H9 (cell line): ENCODE data around the gene NLGN3. TPM values are rescaled to one million over a fixed set of nuclear protein-coding genes. Genes with fewer than 3 reads are reported as not detected.

ENCODE experiments used
- DNase-seq: peaks from one replicate; pipeline ENCODE4 v3.0.0-alpha.2; 2017
- H2AFZ ChIP-seq: one replicate; pipeline ENCODE4 v1.6.1; 2013; ENCODE audit warnings: mild to moderate bottlenecking, low read length, control low read depth, moderate library complexity
- H2AK5ac ChIP-seq: 2 replicates; pipeline ENCODE4 v1.6.1; 2013; ENCODE audit warnings: low read length, control low read depth, mixed read lengths; ENCODE audit not compliant: insufficient read length
- H2BK120ac ChIP-seq: one replicate; pipeline ENCODE4 v1.6.1; 2013; ENCODE audit warnings: low read depth, mild to moderate bottlenecking, low read length, control low read depth, inconsistent platforms; ENCODE audit not compliant: poor library complexity, severe bottlenecking
- H2BK12ac ChIP-seq: 2 replicates; pipeline ENCODE4 v1.6.1; 2013; ENCODE audit warnings: low read length, control low read depth, mixed read lengths, low read depth; ENCODE audit not compliant: insufficient read length
- H2BK15ac ChIP-seq: 2 replicates; pipeline ENCODE4 v1.6.1; 2013; ENCODE audit warnings: low read depth, low read length, control low read depth
- H2BK20ac ChIP-seq: one replicate; pipeline ENCODE4 v1.6.1; 2013; ENCODE audit warnings: low read depth, mild to moderate bottlenecking, low read length, control low read depth, inconsistent platforms; ENCODE audit not compliant: poor library complexity, severe bottlenecking
- H2BK5ac ChIP-seq: 2 replicates; pipeline ENCODE4 v1.6.1; 2013; ENCODE audit warnings: low read length, control low read depth, mixed read lengths; ENCODE audit not compliant: insufficient read length
- H3K14ac ChIP-seq: 2 replicates; pipeline ENCODE4 v1.6.1; 2013; ENCODE audit warnings: low read length, control low read depth; ENCODE audit not compliant: insufficient read depth
- H3K18ac ChIP-seq: 2 replicates; pipeline ENCODE4 v1.6.1; 2013; ENCODE audit warnings: low read depth, mild to moderate bottlenecking, mixed read lengths, low read length, control low read depth; ENCODE audit not compliant: insufficient read length
- H3K23ac ChIP-seq: 2 replicates; pipeline ENCODE4 v1.6.1; 2013; ENCODE audit warnings: low read length, control low read depth, mixed read lengths, low read depth; ENCODE audit not compliant: insufficient read length
- H3K23me2 ChIP-seq: 2 replicates; pipeline ENCODE4 v1.6.1; 2013; ENCODE audit warnings: low read depth, mild to moderate bottlenecking, mixed read lengths, low read length, control low read depth; ENCODE audit not compliant: insufficient read length, poor library complexity, severe bottlenecking
- H3K27ac ChIP-seq: 2 replicates; pipeline ENCODE4 v1.5.1; 2013; ENCODE audit warnings: low read length, control low read depth, mixed read lengths, low read depth; ENCODE audit not compliant: insufficient read length
- H3K27me3 ChIP-seq: 2 replicates; pipeline ENCODE4 v1.6.1; 2013; ENCODE audit warnings: low read length, control low read depth, inconsistent platforms; ENCODE audit not compliant: insufficient read depth
- H3K4ac ChIP-seq: 2 replicates; pipeline ENCODE4 v1.6.1; 2013; ENCODE audit warnings: low read depth, mild to moderate bottlenecking, control low read depth, inconsistent platforms, low read length, moderate library complexity
- H3K4me1 ChIP-seq: 2 replicates; pipeline ENCODE4 v1.6.1; 2013; ENCODE audit warnings: low read length, control low read depth, inconsistent platforms; ENCODE audit not compliant: insufficient read depth
- H3K4me2 ChIP-seq: 2 replicates; pipeline ENCODE4 v1.6.1; 2013; ENCODE audit warnings: low read length, control low read depth, mixed read lengths; ENCODE audit not compliant: insufficient read length, insufficient read depth
- H3K56ac ChIP-seq: 2 replicates; pipeline ENCODE4 v1.6.1; 2013; ENCODE audit warnings: low read depth, mild to moderate bottlenecking, mixed read lengths, low read length, control low read depth; ENCODE audit not compliant: insufficient read length
- H3K79me1 ChIP-seq: 2 replicates; pipeline ENCODE4 v1.6.1; 2013; ENCODE audit warnings: low read depth, mild to moderate bottlenecking, moderate library complexity, low read length, control low read depth, inconsistent platforms; ENCODE audit not compliant: insufficient read depth, poor library complexity, severe bottlenecking
- H3K79me2 ChIP-seq: 2 replicates; pipeline ENCODE4 v1.6.1; 2013; ENCODE audit warnings: low read length, control low read depth, inconsistent platforms; ENCODE audit not compliant: insufficient read depth
- H3K9ac ChIP-seq: 2 replicates; pipeline ENCODE4 v1.6.1; 2013; ENCODE audit warnings: low read length, control low read depth, mixed read lengths; ENCODE audit not compliant: insufficient read length; ENCODE audit errors: extremely low read depth
- H3K9me3 ChIP-seq: one replicate; pipeline ENCODE4 v1.6.1; 2013; ENCODE audit warnings: low read depth, low read length, inconsistent platforms; ENCODE audit not compliant: control insufficient read depth
- H3T11ph ChIP-seq: one replicate; pipeline ENCODE4 v1.6.1; 2013; ENCODE audit warnings: mild to moderate bottlenecking, low read length, control low read depth, inconsistent platforms
- H4K20me1 ChIP-seq: one replicate; pipeline ENCODE4 v1.6.1; 2013; ENCODE audit not compliant: control insufficient read depth, insufficient read length, insufficient read depth
- H4K5ac ChIP-seq: 2 replicates; pipeline ENCODE4 v1.6.1; 2013; ENCODE audit warnings: low read depth, mild to moderate bottlenecking, mixed read lengths, low read length, control low read depth; ENCODE audit not compliant: insufficient read length
- H4K8ac ChIP-seq: replicated peaks from 2 replicates; pipeline ENCODE4 v1.6.1; 2013; ENCODE audit warnings: low read length, control low read depth, mixed read lengths, low read depth; ENCODE audit not compliant: insufficient read length
- H4K91ac ChIP-seq: 2 replicates; pipeline ENCODE4 v1.6.1; 2013; ENCODE audit warnings: low read depth, mild to moderate bottlenecking, moderate library complexity, mixed read lengths, low read length, control low read depth; ENCODE audit not compliant: insufficient read length
- H3K27ac Mint-ChIP-seq, 3 experiments: 2 replicates in 2 of 3; 3 replicates in 1 of 3; pipeline ENCODE4 v1.8.0; 2020 to 2021; ENCODE audit warnings: mixed read lengths in 3 of 3, mild to moderate bottlenecking in 1 of 3, moderate library complexity in 1 of 3
- H3K27me3 Mint-ChIP-seq: 2 replicates; pipeline ENCODE4 v1.8.0; 2021; ENCODE audit warnings: low read depth, mild to moderate bottlenecking, moderate library complexity, mixed read lengths
- H3K36me3 Mint-ChIP-seq, 3 experiments: 2 replicates in 2 of 3; 3 replicates in 1 of 3; pipeline ENCODE4 v1.8.0; 2020 to 2021; ENCODE audit warnings: low read depth in 3 of 3, mixed read lengths in 3 of 3; ENCODE audit not compliant: insufficient read depth in 1 of 3
- H3K4me1 Mint-ChIP-seq, 2 experiments: 2 replicates each; pipeline ENCODE4 v1.8.0; 2020; ENCODE audit warnings: mixed read lengths in 2 of 2
- H3K4me3 Mint-ChIP-seq, 2 experiments: 2 replicates in 1 of 2; 3 replicates in 1 of 2; pipeline ENCODE4 v1.8.0; 2020 to 2021; ENCODE audit warnings: mild to moderate bottlenecking in 2 of 2, mixed read lengths in 2 of 2, moderate library complexity in 1 of 2
- H3K9me3 Mint-ChIP-seq, 2 experiments: 2 replicates in 1 of 2; 3 replicates in 1 of 2; pipeline ENCODE4 v1.8.0; 2020; ENCODE audit warnings: mild to moderate bottlenecking in 2 of 2, mixed read lengths in 2 of 2, moderate library complexity in 1 of 2
- WGBS: extraction: QIAGEN DNeasy Blood & Tissue Kit; methylation state at CpG from one replicate; pipeline ENCODE4 v1.1.7; 2013; ENCODE audit warnings: missing lambda C conversion rate, low lambda C conversion rate, mixed read lengths; ENCODE audit not compliant: insufficient read length; ENCODE audit errors: extremely low coverage; 5-methylcytosine and 5-hydroxymethylcytosine counted together
- total RNA-seq: library from RNA; stranded (reverse); gene quantifications from 2 replicates; pipeline ENCODE4 v1.2.1, GENCODE V29; 2021
- TF ChIP-seq, protein P1 (sequence below): fragments of 200-600 bp; sonication (generic); conservative IDR thresholded peaks from 3 replicates; pipeline ENCODE4 v1.8.0; 2021; ENCODE audit warnings: antibody characterized with exemption, mild to moderate bottlenecking

NLGN3 gene
- total RNA-seq, 1 experiment from 2014 or later = 3.6 TPM

DNA sequence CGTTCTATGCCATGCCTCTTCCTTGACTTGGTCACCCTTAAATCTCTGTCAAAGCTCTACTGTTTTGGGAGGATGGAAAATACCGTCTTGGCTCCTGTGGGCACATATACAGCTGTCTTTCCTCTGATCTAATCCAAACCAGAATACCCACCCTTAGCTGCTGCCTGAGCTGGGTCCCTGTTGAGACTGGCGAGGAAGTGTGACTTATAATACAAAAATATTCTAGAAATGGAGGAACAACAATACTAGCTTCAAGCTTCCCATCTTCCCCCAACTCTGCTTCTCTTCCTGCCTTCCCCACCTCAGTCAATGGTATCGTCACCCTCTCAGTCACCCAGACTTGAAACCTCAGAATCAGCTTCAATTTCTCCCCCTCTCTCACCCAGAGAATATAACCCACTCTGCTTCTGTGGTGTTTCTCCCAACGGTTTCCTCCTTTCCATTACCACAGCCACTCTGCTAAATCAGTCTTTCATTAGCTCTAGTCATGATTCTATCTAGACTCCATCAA is 32.7 kb upstream of the NLGN3 start:
- Histone ChIP-seq H3K27ac (no peak overlapping the region), H4K91ac (no peak overlapping the region), H4K20me1 (no peaks in the 10 kb centered on the region), H4K5ac (no peak overlapping the region), H2BK120ac (no peak overlapping the region), H3K4me2 (no peak overlapping the region), H2AFZ (no peak overlapping the region), H3K14ac (no peak overlapping the region), H2BK20ac (no peak overlapping the region), H2BK15ac (no peak overlapping the region), H3T11ph (no peak overlapping the region), H3K9me3 (peaks cover 22% of the 10 kb centered on the region), H3K4ac (no peak overlapping the region), H3K4me1 (no peaks in the 10 kb centered on the region), H3K27me3 (no peaks in the 10 kb centered on the region), H3K23ac (no peak overlapping the region), H3K79me1 (no peaks in the 10 kb centered on the region), H2BK5ac (no peak overlapping the region), H3K56ac (no peak overlapping the region), H3K9ac (no peak overlapping the region), H3K23me2 (no peaks in the 10 kb centered on the region), H3K79me2 (no peaks in the 10 kb centered on the region), H4K8ac (no peak overlapping the region), H2BK12ac (no peak overlapping the region), H2AK5ac (no peak overlapping the region), H3K18ac (no peak overlapping the region)
- Mint-ChIP-seq H3K27ac (no peak overlapping the region), H3K9me3 (peaks cover 63 to 67% of the 10 kb centered on the region in 2 experiments), H3K36me3 (no peaks in the 10 kb centered on the region; a peak in 1 of 7 replicates), H3K4me3 (no peak overlapping the region; a peak in 1 of 5 replicates), H3K27me3 (peaks cover 81% of the 10 kb centered on the region), H3K4me1 (peaks cover 0 to 13% of the 10 kb centered on the region in 2 experiments; a peak in 3 of 4 replicates)
- TF ChIP-seq, protein P1, sequence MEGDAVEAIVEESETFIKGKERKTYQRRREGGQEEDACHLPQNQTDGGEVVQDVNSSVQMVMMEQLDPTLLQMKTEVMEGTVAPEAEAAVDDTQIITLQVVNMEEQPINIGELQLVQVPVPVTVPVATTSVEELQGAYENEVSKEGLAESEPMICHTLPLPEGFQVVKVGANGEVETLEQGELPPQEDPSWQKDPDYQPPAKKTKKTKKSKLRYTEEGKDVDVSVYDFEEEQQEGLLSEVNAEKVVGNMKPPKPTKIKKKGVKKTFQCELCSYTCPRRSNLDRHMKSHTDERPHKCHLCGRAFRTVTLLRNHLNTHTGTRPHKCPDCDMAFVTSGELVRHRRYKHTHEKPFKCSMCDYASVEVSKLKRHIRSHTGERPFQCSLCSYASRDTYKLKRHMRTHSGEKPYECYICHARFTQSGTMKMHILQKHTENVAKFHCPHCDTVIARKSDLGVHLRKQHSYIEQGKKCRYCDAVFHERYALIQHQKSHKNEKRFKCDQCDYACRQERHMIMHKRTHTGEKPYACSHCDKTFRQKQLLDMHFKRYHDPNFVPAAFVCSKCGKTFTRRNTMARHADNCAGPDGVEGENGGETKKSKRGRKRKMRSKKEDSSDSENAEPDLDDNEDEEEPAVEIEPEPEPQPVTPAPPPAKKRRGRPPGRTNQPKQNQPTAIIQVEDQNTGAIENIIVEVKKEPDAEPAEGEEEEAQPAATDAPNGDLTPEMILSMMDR = no peak
- no CpG with 5 or more reads among the region's 5 CpGs for WGBS
- DNase-seq = no peak
